ENCODE data around the gene POLR2B. TPM values are rescaled to one million over a fixed set of nuclear protein-coding genes. Genes with fewer than 3 reads are reported as not detected.
"Not testable (repeated sequence)": the region's sequence is repeated elsewhere in the genome, so short reads cannot be mapped to it uniquely, and the experiment has no call there.

Gene POLR2B
- polyA plus RNA-seq: 39.8 TPM

DNA sequence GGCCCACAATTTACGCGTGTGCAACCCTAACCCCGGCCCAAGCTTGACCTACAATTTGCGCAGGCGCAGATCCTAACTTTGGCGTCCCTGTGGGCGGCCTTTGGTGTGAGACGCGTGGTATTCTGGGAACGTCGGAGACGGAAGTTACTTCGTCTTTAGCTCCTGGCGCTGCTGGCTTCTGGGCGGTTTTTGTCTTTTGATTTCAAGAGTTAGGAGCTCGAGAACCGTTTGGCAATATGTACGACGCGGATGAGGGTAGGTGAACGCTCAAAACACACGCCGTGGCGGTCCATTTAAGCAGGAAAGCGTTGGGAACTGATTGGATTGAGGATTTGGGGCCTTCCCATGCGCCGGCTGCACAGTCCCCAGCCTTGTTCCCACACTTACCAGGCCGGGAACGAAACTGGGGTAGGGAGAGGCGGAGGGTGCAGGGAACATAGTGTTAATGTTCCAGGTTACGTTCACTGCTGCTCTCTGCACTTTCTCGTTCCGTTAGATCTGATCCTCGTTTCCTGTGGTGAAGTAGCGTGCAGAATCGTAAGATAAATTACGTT lies at the start of gene POLR2B:
POLR2B (plus strand) TSS at position 147 of the 554 bp plus-strand sequence; CDS start at position 237, 90 bp downstream.
- Mint-ChIP-seq H3K4me1 (peaks cover 35 to 42% (median 38%) of the 10 kb centered on the region in 3 donors), H3K27ac (peak within 1 kb of the TSS; percentile 97 to 99 (median 98)), H3K27me3 (no peaks in the 10 kb centered on the region), H3K36me3 (peaks cover 9% of the 10 kb centered on the region), H3K4me3 (peak within 1 kb of the TSS; percentile 94 to 100 (median 99)), H3K9me3 (no peaks in the 10 kb centered on the region)

DNA sequence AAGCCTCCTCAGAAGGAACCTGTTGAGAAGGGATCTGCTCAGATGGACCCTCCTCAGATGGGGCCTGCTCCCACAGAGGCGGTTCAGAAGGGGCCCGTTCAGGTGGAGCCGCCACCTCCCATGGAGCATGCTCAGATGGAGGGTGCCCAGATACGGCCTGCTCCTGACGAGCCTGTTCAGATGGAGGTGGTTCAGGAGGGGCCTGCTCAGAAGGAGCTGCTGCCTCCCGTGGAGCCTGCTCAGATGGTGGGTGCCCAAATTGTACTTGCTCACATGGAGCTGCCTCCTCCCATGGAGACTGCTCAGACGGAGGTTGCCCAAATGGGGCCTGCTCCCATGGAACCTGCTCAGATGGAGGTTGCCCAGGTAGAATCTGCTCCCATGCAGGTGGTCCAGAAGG lies 48.1 kb upstream of the POLR2B start:
- no peak overlapping the region for H3K4me3 Mint-ChIP-seq
- H3K27ac Mint-ChIP-seq: peak overlapping the region in 1 of 3 donors; percentile 31
- H3K4me1 Mint-ChIP-seq: peaks cover 7 to 9% (median 8%) of the 10 kb centered on the region in 3 donors
- no peaks in the 10 kb centered on the region for H3K27me3 Mint-ChIP-seq
- no peaks in the 10 kb centered on the region for H3K9me3 Mint-ChIP-seq
- peaks cover 12% of the 10 kb centered on the region for H3K36me3 Mint-ChIP-seq

DNA sequence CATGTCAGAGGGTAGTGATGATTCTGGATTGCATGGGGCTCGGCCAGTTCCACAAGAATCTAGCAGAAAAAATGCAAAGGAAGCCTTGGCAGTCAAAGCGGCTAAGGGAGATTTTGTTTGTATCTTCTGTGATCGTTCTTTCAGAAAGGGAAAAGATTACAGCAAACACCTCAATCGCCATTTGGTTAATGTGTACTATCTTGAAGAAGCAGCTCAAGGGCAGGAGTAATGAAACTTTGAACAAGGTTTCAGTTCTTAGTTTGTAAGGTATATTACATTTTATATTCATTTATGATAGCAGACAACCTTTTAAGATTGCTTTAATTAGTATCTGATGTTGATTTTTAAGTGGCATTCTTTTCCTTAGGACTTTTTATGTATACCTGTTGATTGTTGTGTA lies 46.8 kb upstream of the POLR2B start:
- no peak overlapping the region for H3K27ac Mint-ChIP-seq
- no peaks in the 10 kb centered on the region for H3K27me3 Mint-ChIP-seq
- peaks cover 7 to 9% (median 8%) of the 10 kb centered on the region in 3 donors for H3K4me1 Mint-ChIP-seq
- peaks cover 12% of the 10 kb centered on the region for H3K36me3 Mint-ChIP-seq
- no peak overlapping the region for H3K4me3 Mint-ChIP-seq
- H3K9me3 Mint-ChIP-seq: no peaks in the 10 kb centered on the region

DNA sequence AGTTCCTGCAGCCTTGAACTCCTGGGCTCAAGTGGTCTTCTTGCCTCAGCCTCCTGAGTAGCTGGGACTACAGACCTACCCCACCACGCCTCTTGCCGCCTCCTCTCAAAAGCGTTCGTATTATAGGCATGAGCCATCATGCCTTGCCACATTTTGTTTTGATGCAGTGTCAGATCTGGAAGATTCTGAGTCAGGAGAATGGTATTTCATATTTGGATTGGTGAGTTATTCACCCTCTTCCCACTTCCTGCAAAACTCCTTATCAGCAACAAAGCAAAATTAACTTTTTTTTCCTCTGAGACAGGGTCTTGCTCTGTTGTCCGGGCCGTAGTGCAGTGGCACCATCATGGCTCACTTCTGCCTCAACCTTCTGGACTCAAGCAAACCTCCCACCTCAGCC lies 41.4 kb upstream of the POLR2B start:
- Mint-ChIP-seq H3K9me3 (no peaks in the 10 kb centered on the region), H3K27ac (no peak overlapping the region), H3K27me3 (no peaks in the 10 kb centered on the region), H3K36me3 (peaks cover 10% of the 10 kb centered on the region), H3K4me3 (no peak overlapping the region), H3K4me1 (peaks cover 0 to 3% (median 3%) of the 10 kb centered on the region in 3 donors)

DNA sequence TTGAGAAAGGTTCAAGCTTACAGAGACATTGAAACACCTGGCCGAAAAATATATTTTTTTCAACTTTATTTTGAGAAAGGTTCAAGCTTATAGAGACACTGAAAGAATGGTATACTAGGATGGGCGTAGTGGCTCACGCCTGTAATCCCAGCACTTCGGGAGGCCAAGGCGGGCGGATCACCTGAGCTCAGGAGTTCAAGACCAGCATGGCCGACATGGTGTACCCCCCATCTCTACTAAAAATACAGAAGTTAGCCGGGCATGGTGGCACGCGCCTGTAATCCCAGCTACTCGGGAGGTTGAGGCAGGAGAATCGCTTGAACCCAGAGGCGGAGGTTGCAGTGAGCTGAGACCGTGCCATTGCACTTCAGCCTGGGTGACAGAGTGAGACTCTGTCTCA lies 38.9 kb upstream of the POLR2B start:
- H3K4me1 Mint-ChIP-seq, H3K9me3 Mint-ChIP-seq, H3K27me3 Mint-ChIP-seq, H3K27ac Mint-ChIP-seq, H3K36me3 Mint-ChIP-seq, H3K4me3 Mint-ChIP-seq: not testable (repeated sequence)

DNA sequence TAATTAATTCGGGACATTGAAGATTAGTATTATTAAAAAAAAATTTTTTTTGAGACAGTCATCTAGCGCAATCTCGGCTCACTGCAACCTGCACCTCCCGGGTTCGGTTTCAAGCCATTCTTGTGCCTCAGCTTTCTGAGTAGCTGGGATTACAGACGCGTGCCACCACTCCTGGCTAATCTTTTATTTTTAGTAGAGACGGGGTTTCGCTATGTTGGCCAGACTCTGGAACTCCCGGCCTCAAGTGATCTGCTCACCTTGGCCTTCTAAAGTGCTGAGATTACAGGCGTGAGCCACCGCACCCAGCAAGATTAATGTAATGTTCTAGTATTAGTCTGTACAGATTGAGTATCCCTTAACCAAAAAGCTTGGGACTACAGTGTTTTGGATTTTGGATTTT lies 38.3 kb upstream of the POLR2B start:
- H3K36me3 Mint-ChIP-seq: peaks cover 7% of the 10 kb centered on the region
- no peaks in the 10 kb centered on the region for H3K9me3 Mint-ChIP-seq
- no peaks in the 10 kb centered on the region for H3K27me3 Mint-ChIP-seq
- no peak overlapping the region for H3K27ac Mint-ChIP-seq
- no peak overlapping the region for H3K4me3 Mint-ChIP-seq
- H3K4me1 Mint-ChIP-seq: peaks cover 0 to under 1% (median 0%) of the 10 kb centered on the region in 3 donors

DNA sequence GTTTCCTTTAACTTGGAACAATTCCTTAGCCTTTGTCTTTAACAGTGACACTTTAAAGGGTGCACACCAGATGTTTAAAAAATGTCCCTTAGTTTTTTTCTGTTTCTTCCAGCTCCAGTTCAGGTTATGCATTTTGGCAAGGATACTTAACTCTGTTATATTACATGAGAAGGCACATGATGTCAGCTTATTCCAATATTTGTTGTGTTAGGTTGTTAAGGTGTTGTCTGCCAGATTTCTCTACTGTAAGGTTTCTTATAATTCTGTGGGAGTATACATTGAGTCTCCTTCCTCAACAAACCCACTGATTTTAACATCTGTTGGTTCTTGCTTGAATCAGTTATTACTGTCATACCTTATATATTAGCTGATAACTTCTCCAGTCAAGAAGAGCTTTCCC lies 37.7 kb upstream of the POLR2B start:
- Mint-ChIP-seq H3K4me1 (no peaks in the 10 kb centered on the region), H3K27ac (no peak overlapping the region), H3K9me3 (no peaks in the 10 kb centered on the region)

DNA sequence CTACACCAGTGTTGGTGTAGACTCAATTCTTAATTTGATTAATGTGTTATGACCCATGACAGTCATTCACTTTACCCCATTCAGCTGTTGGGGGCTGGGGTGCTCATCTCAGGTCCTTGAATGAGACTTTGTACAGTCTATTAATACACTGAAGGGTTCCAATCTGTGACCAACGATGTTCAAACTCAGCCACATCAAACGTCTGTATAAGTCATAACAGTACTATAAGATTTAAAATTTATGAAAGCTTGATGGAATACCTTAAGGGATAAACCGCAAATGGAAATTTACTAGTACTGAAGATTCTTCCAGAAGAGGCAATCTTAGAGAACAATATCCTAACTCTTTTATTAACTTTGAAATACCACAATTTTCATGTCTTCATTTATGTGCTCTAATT lies 37.3 kb upstream of the POLR2B start:
- Mint-ChIP-seq H3K27me3 (no peaks in the 10 kb centered on the region), H3K4me3 (no peak overlapping the region), H3K36me3 (peaks cover 7% of the 10 kb centered on the region), H3K27ac (no peak overlapping the region), H3K4me1 (no peaks in the 10 kb centered on the region), H3K9me3 (no peaks in the 10 kb centered on the region)

More for the DNA sequence above, 37.7 kb upstream of the POLR2B start:
- peaks cover 7% of the 10 kb centered on the region for H3K36me3 Mint-ChIP-seq
- no peaks in the 10 kb centered on the region for H3K27me3 Mint-ChIP-seq
- no peak overlapping the region for H3K4me3 Mint-ChIP-seq

DNA sequence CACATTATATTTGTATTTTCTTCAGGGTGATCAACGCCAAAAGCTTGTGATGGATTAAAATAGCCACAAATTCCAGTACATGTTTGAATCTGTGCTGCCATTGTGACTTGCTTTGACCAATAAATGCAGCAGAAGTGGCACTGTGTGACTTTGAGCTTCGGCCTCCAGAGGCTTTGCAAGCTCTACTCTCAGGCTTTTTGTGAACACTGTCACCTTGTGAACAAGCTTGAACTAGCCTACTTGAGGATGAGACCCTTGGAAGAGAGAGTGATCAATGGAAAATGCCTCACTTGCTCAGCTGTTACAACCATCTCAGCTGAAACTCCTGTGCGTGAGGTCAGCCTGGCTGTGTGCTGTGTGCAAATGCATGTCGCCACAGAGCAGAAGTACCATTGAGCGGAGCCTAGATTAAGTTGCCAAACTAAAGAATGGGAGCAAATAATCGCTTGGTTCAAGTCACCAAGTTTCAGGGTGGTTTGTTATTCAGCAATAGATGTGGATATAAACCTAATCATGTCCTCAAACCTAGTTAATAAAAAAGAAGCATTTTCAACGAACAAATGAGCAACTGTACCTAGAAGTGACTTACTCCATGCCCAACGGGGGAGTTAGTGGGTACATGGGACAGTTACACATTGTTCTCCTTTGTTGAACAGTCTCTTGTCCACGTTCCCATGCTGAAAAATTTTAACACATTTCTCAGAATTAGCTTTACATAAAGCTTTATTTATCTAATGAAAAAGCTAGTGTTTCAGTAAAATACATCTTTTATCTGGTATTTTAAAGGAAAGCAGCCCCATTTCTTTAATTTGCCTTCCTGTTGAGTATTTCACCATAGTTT lies 24.8 kb upstream of the POLR2B start:
- no peak overlapping the region for H3K4me3 Mint-ChIP-seq
- no peaks in the 10 kb centered on the region for H3K27me3 Mint-ChIP-seq
- no peak overlapping the region for H3K27ac Mint-ChIP-seq
- no peaks in the 10 kb centered on the region for H3K36me3 Mint-ChIP-seq
- H3K4me1 Mint-ChIP-seq: peaks cover 0 to 1% (median 0%) of the 10 kb centered on the region in 3 donors
- no peaks in the 10 kb centered on the region for H3K9me3 Mint-ChIP-seq

DNA sequence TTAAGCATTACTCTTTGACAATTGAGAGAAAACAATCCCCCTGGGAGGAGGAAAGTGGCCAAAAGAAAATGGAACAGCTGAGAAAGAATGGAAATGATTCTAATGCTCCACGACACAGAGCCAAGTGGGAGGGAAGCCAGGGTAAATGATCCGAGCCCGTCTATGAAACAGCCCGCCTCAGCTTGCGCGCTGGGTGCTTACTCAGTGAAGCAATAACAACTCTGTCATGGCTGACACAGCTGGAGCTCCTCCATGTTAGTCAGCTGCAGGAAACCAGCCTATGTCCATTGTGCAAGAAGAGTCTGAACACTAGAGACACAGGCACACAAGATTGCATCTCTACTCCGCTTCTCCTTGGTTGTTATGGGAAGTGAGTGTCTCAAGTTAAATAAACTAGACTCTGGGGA lies 20.6 kb upstream of the POLR2B start:
- H3K27me3 Mint-ChIP-seq: no peaks in the 10 kb centered on the region
- no peak overlapping the region for H3K4me3 Mint-ChIP-seq
- no peaks in the 10 kb centered on the region for H3K4me1 Mint-ChIP-seq
- no peaks in the 10 kb centered on the region for H3K9me3 Mint-ChIP-seq
- peaks cover 7% of the 10 kb centered on the region for H3K36me3 Mint-ChIP-seq
- H3K27ac Mint-ChIP-seq: no peak overlapping the region

DNA sequence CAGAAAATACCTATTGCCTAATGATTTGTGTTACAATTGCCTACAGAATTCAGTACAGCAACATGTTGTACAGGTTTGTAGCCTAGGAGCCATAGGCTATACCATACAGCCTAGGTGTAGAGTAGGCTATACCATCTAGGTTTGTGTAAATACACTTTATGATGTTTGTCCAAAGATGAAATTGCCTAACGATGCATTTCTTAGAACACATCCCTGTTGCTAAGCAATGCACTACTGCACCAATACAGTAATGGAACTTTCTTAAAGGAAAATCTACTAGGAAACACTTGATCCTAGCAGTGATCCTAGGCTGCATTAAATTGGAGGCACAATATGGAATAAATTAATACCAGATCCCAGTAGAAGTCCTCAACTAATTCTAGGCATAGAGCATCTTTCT lies 19.6 kb upstream of the POLR2B start:
- H3K27ac Mint-ChIP-seq: no peak overlapping the region
- H3K36me3 Mint-ChIP-seq: peaks cover 7% of the 10 kb centered on the region
- no peaks in the 10 kb centered on the region for H3K4me1 Mint-ChIP-seq
- H3K4me3 Mint-ChIP-seq: no peak overlapping the region
- no peaks in the 10 kb centered on the region for H3K9me3 Mint-ChIP-seq
- no peaks in the 10 kb centered on the region for H3K27me3 Mint-ChIP-seq

DNA sequence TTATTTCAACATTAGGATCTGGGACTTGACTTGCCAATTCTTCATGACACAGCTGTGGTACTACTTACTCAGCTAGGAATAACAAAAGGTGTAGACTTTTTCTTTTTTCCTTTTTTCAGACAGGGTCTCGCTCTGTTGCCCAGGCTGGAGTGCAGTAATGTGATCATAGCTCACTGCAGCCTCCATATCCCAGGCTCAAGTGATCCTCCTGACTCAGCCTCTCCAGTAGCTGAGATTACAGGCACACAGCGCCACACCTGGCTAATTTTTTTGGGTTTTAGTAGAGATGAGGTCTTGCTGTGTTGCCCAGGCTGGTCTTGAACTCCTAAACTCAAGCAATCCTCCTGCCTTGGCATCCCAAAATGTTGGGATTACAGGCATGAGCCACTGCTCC lies 17.6 kb upstream of the POLR2B start:
- Mint-ChIP-seq H3K27me3 (no peaks in the 10 kb centered on the region), H3K4me1 (no peaks in the 10 kb centered on the region), H3K4me3 (no peak overlapping the region), H3K9me3 (no peaks in the 10 kb centered on the region), H3K36me3 (peaks cover 13% of the 10 kb centered on the region), H3K27ac (no peak overlapping the region)

DNA sequence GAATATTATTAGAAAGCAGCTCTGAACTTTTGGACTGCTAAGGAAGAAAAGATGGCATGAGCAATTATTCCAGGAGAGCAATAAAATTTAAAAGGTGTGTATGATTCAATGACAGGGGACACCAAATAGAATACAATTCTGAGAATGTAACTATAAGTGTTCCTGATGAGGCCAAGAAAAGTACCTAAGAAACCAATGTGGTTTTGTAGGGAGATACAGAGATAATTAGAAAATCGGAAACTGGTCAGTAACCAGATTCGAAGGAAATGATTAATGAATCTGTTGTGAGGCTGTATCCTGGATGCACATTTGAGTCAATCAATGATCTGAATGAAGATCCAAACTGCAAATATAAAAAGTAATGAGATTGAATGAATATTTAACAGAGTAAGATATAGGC lies 7.3 kb upstream of the POLR2B start:
- Mint-ChIP-seq H3K4me1 (peaks cover 11 to 16% (median 16%) of the 10 kb centered on the region in 3 donors), H3K4me3 (peak overlapping the region in 1 of 4 donors; percentile 72), H3K27ac (no peak overlapping the region), H3K9me3 (no peaks in the 10 kb centered on the region), H3K36me3 (peaks cover 21% of the 10 kb centered on the region), H3K27me3 (no peaks in the 10 kb centered on the region)

DNA sequence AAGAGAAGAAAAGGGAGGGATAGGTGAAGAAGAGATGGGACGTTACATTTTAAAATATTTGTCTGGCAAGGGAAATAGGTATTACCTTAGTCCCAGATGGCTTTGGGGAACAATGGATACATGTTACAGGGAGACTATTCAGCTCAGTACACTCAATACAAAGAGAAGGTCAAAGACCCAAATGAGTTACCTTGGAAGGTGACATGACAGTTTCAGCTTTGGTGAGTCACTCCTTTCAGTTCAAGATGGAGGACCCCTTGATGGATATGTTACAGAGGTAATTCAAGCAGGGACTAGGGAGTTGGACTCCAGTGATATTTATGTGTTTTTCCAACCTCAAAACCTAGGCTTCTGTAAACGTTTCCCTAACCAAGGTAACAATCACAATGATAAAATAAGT lies 6.3 kb upstream of the POLR2B start:
- no peaks in the 10 kb centered on the region for H3K27me3 Mint-ChIP-seq
- H3K27ac Mint-ChIP-seq: no peak overlapping the region
- peaks cover 11 to 18% (median 16%) of the 10 kb centered on the region in 3 donors for H3K4me1 Mint-ChIP-seq
- no peak overlapping the region for H3K4me3 Mint-ChIP-seq
- no peaks in the 10 kb centered on the region for H3K9me3 Mint-ChIP-seq
- H3K36me3 Mint-ChIP-seq: peaks cover 24% of the 10 kb centered on the region

DNA sequence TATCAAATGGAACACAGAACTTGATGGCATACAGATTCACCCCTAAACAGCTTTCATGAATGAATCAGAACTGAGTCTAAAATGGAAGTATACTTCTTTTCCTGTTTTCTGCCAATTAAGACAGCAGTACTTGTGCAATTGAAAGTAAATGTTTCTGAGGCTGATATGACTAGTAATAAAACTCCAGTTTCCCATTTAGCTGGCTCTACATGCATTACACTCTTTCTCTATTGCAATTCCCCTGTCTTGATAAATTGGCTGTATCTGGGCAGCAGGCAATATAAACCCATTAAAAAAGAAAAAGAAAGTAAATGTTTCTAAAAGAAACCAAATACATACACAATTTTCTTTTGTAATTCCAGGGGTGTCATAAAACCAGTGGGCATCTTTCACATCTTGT lies 5.9 kb upstream of the POLR2B start:
- H3K27me3 Mint-ChIP-seq: no peaks in the 10 kb centered on the region
- no peak overlapping the region for H3K27ac Mint-ChIP-seq
- H3K9me3 Mint-ChIP-seq: no peaks in the 10 kb centered on the region
- H3K4me3 Mint-ChIP-seq: no peak overlapping the region
- H3K4me1 Mint-ChIP-seq: peaks cover 11 to 22% (median 16%) of the 10 kb centered on the region in 3 donors
- peaks cover 25% of the 10 kb centered on the region for H3K36me3 Mint-ChIP-seq

DNA sequence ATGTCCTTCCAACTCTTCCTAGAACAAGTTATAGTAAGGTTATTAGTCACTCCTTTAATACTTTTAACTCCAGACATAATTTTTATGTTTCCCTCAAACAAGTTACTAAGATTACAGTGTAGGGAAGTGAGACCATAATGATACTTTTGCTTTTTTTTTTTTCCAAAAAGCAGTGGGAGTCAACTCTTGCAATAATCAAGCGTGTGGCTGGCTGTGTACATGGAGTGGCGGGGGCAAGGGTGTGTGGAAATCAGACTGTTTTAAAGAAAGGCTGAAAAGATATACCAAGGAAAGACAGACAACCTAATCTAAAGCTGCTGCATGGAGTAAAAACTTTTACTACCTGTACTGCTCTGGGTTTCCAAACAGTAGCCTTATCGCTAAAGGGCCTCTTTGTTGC lies 5.4 kb upstream of the POLR2B start:
- Mint-ChIP-seq H3K27me3 (no peaks in the 10 kb centered on the region), H3K27ac (no peak overlapping the region), H3K9me3 (no peaks in the 10 kb centered on the region), H3K4me1 (peaks cover 11 to 22% (median 16%) of the 10 kb centered on the region in 3 donors), H3K36me3 (peaks cover 25% of the 10 kb centered on the region), H3K4me3 (peak overlapping the region in 1 of 4 donors; percentile 76)
